Embryonic facial prominence (tissue), 1 donor: ENCODE measurements around the gene BABAM2.
"Not testable (repeated sequence)": the region's sequence is repeated elsewhere in the genome, so short reads cannot be mapped to it uniquely, and the experiment has no call there.

ENCODE experiments used
- DNase-seq: peaks from one replicate; pipeline ENCODE4 v3.0.0-alpha.2; 2016; ENCODE audit errors: extremely low spot score

Gene BABAM2

DNA sequence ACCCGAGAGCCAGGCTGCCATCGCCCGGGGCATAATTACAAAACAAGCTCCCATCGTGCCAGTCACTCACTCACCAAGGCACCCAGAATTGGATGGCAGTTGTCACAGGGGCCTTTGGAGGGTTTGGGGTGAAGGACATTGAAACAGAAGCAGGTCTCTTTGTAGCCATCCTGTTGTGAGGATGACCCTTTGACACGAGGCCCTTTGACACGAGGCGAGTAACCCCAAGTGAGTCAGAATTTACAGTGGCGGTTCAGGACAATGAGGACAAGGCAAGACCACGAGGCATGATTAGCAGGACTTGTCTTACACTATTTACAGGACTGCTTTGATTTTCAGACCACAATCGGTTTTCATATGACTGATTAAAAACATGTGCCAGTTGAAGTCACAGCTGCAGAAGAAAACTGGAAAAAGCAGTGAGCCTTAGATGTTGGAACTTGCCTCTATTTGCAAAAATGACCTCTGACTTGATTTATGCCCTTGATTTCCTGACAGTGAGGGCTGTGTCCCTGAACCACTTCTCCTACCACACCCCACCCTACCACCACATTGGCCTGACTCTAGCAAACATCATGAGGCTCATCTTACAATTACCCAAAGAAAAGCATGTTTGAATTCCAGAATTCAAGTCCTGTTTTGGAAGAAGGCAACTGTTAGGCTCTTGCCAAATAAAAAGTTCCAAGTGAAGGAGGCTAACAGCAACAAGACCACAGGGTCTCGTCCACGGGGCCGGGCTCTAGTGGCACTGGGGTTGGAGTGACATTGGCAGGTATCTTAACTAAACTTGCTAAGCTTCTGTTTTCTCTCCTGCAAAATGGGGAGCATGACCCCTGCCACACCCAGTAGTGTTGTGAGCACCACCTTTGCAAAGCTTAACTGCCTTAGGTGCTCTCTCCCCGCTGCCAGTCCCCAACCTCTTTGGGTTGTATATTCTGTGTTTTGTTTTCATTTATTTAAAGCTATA, 437.7 kb downstream of the BABAM2 start:
- DNase-seq, result no peak

GRCh38 chr2:28329184-28329583, 438.7 kb downstream of the BABAM2 start:
- no peak for DNase-seq

DNA sequence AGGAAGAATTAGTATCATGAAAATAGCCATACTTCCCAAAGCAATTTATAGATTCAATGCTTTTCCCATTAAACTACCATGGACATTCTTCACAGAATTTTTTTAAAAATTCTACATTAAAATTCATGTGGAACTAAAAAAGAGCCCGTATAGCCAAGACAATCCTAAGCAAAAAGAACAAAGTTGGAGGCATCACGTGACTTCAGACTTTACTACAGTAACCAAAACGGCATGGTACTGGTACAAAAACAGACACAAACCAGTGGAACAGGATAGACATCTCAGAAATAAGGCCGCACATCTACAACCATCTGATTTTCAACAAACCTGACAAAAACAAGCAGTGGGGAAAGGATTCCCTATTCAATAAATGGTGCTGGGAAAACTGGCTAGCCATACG, 440.2 kb downstream of the BABAM2 start:
- not testable (repeated sequence) for DNase-seq

- DNase-seq, result not testable (repeated sequence)
Measured at GRCh38 chr2:28331797-28332196, 441.3 kb downstream of the BABAM2 start.

DNA sequence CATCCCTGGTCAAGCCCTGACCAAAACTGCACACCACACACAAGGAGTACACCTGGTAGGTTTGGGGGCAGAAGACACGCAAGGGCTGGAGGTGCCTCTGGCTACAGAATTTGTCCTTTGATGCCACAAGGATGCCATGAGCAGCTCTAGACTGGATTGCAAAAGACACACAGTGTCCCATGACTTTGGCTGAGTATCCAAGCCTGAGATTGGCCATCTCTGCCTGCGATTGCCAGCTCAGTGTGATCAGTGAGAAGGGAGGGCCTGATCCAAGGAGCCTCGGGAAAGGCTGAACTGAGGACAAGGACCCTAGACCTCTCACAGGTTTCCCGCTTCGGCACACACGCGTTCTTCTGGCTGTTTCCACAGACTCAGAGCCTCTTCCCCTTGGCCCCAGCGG, 442.2 kb downstream of the BABAM2 start:
- no peak for DNase-seq

- no peak for DNase-seq
Measured at GRCh38 chr2:28333606-28334526, 443.3 kb downstream of the BABAM2 start.

GRCh38 chr2:28334527-28334894, 444.0 kb downstream of the BABAM2 start:
- no peak for DNase-seq

DNA sequence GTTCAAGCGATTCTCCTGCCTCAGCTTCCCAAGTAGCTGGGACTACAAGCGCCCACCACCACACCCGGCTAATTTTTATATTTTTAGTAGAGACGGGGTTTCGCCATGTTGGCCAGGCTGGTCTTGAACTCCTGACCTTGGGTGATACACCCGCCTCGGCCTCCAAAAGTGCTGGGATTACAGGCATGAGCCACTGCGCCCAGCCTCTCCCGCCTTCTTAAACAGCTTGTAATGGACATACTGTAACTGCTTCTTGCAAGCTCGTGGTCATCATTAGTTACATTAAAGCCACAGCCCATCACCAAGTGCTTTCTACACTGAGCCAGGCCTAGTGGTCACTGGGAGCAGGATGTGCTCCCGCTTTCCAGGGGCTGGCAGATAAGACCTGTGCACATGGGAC, 444.7 kb downstream of the BABAM2 start:
- DNase-seq, result not testable (repeated sequence)

- DNase-seq, result no peak
Measured at GRCh38 chr2:28335666-28336065, 445.1 kb downstream of the BABAM2 start.

DNA sequence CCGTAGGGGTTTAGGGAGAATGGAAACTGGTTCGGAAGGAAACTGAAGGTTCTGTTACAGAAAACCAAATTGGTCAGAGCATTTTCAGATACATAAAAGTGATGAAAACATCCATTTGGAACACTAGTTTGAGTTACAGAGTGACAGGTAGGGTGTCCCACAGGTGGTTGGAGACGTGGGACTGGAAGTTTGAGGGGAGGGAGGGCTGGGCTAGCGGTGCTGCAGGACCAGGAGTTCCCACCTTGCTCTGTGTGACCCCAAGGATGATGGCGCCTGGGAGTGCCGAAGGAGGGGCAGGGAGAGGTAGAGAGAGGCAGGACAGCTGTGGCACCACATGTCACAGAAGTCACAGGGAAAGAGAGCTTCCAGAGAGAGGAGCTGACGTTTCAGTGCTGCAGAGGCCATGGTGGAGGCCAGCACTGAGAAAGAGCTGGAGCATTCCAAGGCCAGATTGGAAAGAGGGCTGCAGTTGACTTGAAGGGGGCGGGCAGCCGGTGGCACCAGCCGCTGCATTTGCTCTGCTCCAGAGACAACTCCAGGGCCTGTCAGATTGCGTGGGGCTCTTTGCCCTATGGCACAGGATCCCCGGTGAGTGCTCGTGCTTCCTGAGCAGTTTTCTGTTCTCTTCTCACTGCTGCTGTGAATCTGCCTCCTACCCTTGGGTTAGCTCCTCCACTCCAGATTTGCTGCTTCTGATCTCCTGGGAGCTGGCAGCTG, 445.9 kb downstream of the BABAM2 start:
- no peak for DNase-seq

DNA sequence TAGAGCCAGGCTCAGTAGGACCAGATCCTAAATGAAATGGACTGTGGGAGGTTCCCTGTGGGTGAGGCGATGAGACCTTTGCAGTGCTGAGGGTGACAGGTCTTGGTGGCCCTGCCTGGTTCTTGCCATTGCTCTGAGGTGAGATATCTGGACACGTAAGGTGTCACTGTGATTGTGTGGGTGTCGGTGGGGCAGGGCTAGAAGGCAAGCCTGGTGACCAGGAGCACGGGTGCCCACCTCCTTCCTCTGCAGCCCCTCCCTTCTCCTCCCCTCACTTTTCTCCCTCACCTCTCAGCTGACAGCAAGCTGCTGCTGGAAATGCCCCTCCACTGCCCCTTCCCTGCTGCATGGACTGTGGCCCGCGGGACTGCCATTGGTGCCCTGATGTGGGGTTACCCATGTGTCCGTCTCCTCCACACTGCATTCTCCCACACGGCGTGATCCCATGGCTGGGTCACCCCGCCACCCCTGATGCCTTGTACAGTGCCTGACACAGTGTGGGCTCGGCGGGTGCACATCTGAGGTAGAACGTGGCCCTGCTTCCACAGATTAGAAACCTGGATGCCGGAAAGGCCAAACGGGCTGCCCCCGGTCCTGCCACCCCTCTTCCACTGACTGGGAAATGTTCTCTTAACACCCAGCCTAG, 446.6 kb downstream of the BABAM2 start:
- no peak for DNase-seq

- peak; percentile 64 for DNase-seq
Measured at GRCh38 chr2:28338046-28338817, 447.7 kb downstream of the BABAM2 start.

GRCh38 chr2:28338831-28339321, 448.3 kb downstream of the BABAM2 start:
- no peak for DNase-seq

- DNase-seq, result no peak
Measured at GRCh38 chr2:28339516-28340175, 449.1 kb downstream of the BABAM2 start.

- no peak for DNase-seq
Measured at GRCh38 chr2:28340312-28341202, 450.0 kb downstream of the BABAM2 start.

GRCh38 chr2:28341208-28341891, 450.8 kb downstream of the BABAM2 start:
- no peak for DNase-seq

DNA sequence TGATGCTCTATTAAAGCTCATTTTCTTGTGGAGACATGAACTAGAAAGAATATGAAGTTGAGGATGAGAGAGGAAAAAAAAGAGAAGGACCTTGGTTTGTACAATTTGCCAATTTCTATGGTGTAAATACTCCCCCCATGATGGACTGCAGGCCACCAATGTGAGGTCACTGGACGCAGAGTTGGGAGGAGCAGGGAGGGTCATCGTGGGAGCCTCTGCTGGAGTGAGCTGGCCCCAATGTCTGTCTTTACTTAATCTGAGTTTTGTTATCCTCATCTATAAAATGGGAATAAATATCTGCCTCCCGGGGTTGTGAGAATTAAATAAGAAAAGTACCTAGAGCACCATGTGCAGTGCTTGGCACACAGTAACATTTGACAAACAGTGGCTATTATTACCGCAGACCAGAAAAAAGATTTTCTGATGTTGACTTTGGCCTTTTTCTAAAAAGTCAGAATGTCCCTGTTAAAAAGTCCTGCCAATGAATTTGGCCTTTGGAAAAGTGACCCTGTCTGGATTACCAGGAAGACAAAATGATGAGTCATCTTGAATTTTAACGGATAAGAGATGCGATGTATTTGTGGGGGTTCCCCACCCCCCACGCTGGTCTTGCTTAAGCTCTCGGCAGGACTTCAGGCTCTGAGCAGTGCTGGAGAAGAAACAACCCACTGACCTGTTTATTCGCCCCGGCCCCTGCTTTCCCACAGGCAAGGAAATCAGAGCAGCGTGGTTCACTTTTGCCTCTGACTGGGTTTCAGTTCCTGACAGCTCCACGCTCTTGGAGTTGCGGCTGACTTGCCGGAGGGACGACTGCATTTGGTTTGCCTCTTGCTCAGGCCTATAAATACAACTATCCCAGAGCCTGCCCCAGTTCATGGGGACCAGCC, 451.8 kb downstream of the BABAM2 start:
- DNase-seq, result no peak
